ENCODE measurements around the gene RIMBP2.

GRCh38 chr12:130446846-130447654 is 269.0 kb downstream of the RIMBP2 start:
- TF ChIP-seq GATA2 (IDR thresholded peaks at IDR 0.05; ENCODE audit: low read depth, low read length) (no peak), GATA3 (IDR thresholded peaks at IDR 0.05; ENCODE audit: low read depth, low read length) (no peak)

Data from SH-SY5Y (cell line).